ENCODE measurements around the gene MKI67.
"Not testable (repeated sequence)": the region's sequence is repeated elsewhere in the genome, so short reads cannot be mapped to it uniquely, and the experiment has no call there.

MKI67 gene

DNA sequence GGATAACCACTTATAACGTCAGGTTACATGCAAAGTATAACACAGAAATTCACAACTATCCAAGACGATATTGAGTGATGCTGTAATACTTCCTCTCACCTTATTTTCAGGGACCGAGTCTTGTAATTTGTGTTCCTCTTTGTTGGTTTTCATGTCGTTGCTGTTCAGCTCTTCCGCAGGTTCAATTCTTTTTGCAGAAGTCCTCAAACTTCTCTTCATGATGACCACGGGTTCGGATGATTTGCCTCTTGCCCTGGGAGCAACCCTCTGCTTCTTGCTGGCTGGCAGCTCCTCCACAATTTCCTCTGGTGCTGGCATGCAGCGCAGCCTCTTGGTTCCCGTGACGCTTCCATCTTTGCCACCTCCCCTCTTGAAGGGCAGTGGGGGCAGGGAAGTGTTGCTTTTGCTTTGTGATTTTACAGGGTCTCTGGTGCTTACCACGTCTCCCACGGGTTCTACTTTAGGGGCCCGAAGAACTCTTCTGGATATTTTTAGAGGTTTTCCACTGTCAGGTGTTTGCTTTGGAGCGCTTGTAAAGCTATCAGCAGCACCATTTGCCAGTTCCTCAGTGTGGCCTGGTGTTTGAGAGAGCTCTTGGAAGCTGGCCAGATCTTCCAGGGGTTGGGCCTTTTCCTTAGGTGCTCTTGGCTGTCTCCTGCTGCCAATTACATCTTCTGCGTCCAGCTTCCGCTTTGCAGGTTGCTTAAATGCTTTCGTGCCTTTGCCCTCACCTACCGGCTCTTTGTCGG, 23.6 kb downstream of the MKI67 start:
- DNase-seq, result no peak

DNA sequence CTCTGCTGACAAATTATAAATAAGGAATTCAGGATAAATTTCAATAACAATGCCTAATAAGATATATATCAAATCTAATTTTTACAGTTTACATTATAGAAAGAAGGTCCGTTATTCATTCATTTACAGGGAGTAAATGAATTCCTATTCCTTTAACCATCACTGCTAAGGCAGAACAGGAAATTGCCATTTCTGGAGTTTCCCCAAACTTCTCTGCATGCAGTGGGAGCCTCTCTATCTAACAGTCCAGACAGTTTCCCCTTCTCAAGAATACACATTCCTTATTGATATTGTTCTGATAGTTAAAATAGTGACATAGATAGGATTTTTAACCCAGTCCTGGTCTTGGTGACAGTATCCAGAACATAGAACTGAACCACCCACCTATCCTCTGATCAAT, 24.3 kb downstream of the MKI67 start:
- no peak for DNase-seq

DNA sequence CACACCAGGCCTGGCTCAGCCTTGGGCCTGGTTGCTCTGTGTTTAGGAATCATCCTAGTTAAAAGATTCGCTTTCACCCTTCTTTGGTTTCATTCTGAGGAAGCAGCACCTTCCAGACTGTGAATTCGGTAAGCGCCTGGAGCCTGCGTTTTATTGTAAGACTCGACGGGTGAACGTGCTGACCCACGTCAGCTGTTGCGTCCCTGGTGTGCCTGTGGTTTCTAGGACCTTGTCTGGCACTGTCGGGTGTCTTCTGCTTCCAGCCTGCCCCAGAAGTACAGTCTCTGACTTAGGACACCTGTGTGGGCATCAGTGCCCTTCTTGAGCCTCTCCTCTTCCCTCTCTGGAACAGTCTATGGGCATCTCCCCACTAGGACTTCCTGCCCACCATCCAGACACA, 26.3 kb downstream of the MKI67 start:
- no peak for DNase-seq

DNA sequence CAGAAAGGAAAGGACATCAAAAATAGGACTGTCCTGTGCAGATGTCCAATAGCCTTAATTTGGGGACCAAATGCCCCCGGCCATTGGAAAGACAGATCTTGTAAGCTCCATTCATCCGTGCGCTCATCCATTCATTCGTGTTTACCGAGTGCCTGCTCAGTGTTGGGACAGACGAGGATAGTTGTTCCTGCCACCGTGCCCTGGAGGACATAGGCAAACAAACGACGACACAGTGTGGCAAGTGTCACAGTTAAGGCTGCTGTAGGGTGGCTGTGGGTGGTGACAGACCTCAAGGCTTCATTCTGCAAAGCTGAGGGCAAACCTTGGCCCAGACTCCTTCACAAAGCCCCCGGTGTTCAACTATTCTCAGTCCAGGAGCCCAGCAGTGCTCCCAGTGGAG, 27.6 kb downstream of the MKI67 start:
- no peak for DNase-seq

DNA sequence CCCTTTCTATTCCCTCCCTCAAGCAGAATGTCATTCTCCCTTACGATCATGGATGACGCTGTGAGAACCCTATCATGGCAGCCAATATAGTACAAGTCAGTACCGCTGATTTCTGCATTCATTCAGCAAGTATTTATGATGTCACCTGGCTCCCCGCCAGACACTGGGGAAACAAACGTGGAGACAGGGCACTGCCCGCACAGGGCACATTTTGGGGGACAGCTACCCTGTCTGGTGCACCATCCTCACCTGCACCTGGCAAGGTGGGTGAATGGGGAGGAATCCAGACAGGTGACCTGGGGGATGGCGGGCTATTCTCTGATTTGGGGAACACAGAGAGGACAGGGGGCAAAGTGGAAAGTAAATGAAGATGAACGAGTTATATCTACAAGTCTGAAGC, 28.4 kb downstream of the MKI67 start:
- no peak for DNase-seq

DNA sequence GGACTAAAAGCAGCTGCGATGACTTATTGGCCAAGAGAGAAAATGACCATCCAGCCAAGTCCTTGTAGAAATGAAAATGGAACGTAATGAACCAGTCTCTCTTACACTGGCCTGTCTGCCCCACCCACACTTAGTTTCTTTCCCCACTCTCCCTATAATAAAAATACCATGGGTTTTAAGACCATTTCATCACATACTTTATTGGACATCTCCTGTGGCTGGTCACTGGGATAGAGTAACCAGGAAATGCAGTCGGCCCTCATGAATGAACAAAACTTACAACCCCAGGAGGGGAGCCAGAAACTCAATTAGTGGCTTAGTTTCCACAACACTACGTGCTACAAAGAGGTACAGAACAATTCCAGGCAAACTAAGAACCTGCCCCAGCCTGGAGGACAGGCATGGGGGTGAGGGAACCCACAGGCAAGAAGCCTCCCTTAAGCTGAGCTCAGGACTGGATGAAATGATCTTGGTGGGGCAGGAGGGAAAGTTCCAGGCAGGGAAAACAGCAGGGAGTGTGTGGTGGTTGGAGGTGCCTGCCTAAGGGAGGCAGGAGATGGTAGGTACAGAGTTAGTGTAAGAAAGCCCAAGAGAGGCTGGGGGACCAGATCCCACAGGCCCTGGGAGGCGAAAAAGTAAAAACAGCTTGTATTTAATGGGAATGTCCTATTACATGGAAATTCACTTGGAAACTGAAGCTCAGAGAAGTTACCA, 29.6 kb downstream of the MKI67 start:
- DNase-seq, result no peak

DNA sequence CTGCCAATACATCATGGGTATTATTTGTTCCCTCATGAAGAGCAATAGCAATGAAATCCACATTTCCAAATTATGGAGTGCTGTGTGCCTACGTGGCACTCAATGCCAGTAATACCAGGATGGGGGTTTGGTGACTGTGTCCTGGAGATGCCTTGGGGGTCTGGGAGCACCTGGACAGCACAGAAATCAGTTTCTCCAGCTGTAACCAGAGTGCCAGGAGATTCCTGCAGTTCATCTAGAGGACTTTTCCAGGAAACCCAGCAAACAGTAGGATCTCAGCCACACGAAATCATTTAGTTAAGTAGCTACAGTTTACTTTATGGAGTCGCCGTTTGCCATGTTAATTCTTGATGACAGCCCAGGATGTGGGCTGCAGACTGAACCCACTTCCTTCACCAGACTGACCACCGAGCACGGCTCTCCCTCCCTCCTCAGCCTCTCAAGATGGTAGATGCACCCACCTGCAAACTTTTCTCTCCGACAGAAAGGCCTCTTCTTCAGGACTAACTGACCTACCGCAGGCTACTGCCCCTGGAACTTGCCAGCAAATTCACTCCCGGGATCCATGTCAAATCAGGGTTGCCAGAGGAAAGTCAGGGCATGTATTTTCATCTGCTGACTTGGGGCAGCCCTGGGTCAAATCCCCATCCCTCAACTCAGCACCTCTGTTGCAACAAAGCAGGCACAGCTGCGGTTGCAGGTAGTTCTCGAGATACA, 30.3 kb downstream of the MKI67 start:
- DNase-seq, result no peak

DNA sequence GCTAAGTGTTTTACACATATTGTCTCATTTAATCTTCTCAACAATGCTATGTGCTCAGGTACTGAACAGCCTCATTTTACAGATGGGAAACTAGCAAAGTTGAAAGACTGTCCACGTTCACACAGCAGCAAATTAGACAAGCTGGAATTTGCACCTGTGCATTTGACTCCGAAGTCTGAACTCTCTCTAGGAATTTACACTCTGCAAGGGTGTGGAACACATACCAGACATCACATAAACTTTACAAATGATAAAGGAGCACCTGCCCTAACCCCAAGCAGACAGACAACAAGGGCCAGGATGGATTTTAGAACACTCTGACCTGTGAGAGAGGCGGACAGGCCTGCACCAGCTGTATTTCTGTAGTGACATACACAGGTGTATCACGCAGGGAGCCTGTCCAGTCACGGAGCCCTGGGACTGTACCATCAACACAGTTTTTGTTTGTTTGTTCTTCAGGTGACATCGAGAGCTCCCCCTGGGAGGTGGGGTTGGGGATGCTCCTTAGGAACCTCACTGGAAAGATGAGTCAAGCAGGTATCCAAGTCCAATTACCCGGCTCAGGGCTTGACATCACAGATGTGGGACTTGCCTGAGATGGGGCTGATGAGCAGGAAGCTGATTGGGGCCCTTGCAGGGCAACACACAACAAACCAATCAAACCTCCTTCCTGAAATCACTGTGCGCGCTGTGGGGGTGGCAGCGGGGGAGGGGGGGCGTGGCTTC, 31.0 kb downstream of the MKI67 start:
- no peak for DNase-seq

DNA sequence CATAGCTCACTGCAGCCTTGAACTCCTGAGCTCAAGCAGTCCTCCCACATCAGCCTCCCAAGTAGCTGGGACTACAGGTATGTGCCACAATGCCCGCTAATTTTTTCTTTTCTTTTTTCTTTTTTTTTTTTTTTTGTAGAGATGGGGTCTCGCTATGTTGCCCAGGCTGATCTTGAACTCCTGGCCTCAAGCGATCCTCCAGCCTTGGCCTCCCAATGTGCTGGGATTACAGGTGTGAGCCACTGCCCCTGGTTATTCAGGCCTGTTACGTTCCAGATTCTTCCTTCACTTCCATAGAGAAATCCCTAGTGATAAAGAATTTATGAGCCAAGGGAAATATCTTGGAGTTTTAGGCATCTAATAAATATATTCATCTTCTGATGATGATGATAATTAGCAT, 31.6 kb downstream of the MKI67 start:
- DNase-seq, result not testable (repeated sequence)

DNA sequence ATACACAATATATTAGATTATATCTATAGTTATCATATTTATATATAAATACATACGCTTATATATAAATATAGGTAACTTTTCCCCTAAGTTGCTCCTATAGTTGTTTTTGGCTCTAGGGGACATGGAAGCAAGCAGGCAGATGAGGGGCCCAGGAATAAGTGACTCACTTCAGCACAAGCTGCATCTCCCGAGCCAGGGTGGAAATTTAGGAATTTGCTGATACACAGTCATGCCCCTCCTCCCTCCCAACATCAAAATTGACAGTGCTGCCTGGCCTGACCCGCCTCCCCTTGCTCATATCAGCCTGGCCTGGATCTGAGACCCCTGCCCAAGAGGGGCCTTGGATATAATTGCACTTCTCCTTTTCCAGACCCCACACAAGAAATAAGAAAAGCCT, 33.8 kb downstream of the MKI67 start:
- DNase-seq, result no peak

DNA sequence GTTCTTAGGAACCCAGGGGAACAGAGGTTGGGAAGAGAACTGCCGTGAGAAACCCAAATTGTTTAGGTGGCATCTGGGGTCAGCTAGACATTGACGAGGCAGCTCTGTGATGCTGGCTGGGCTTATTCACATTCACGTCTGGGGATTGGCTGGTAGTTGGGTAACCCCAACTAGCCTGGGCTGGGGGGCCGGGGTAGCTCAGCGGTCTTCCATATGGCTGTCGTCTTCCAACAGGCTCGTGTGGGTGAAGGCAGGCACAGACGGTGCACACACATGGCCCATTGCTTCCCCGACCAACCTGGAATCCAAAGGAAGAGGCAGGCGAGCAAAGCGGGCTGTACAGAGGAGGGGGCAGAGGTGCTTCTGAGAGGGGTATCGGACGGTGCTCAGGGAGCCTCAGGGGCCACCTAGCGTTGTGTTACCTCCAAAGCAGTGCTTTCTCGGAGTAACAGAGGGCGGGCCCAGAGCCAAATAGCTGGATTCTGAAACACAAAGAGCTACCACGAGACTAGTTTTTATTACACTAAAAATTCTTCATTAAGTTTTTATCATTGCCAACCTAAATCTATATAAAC, 34.5 kb downstream of the MKI67 start:
- no peak for DNase-seq

DNA sequence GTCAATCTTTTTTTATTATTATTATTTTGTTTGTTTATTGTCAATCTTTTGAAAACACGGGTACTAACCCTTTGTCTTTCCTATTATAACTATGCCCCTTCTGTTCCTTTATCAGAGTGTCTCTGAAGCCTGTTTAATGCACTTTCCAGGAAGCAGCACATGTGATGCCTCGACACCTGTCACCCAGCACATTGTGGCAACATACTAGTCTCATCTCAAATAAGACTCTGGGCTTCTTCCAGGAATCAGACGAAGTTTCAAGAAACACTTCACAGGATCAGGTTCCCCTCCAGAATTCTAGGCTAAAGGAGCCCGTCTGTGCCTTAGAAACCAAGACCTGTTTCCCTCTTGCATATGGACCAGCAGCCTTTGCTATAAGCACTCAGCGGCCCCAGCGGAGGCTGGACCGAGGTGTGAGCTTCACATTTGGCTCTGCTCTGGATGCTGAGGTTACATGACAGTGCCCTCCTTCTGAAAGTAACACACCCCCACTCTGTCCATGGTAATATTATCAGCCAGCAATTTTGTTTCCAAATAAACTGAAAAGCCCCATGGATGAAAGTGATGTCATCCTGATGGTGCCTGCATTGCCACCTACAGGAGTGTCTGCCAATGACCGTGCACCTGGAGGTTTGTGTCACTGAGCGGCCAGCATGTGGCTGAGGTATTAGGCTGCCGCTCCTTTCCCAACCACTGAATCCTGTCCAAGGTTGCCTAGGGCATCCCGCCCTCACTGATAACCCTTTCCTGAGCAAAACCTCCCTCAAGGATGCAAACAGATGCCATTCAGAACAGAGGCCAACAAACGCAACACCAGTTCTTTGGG, 38.1 kb downstream of the MKI67 start:
- DNase-seq, result no peak

DNA sequence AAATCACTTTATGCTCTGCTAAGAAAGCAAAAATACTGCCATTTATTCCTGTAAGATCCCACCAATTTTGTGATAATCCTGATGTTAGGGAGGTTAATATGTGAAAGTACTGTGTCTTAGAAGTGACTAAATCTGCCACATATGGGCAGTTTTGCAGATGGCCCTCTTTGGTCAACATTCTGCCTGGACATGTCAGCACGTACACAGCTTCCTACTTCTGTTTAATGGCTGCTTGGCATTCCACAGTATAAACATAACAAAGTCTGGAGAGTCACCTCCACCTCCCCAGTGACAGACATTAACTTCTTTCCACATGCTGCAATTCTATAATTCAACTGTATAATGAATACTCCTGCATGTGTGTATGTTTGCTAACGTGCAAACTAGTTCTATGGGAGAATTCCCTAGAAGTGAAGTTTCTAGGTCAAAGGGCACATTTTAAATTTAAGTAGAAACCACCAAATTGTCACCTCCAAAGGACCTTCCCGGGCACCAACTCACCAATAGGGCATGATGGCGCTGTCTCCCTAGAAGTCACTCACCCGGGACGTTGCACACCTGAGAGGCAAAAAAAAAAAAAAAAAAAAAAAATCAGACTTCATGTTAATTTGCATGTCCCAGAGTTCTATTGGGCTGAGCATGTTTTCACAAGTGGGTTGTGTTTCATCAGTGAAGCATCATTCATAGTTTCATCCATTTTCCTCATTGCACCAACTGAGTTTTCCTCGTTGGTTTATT, 38.9 kb downstream of the MKI67 start:
- DNase-seq, result no peak

DNA sequence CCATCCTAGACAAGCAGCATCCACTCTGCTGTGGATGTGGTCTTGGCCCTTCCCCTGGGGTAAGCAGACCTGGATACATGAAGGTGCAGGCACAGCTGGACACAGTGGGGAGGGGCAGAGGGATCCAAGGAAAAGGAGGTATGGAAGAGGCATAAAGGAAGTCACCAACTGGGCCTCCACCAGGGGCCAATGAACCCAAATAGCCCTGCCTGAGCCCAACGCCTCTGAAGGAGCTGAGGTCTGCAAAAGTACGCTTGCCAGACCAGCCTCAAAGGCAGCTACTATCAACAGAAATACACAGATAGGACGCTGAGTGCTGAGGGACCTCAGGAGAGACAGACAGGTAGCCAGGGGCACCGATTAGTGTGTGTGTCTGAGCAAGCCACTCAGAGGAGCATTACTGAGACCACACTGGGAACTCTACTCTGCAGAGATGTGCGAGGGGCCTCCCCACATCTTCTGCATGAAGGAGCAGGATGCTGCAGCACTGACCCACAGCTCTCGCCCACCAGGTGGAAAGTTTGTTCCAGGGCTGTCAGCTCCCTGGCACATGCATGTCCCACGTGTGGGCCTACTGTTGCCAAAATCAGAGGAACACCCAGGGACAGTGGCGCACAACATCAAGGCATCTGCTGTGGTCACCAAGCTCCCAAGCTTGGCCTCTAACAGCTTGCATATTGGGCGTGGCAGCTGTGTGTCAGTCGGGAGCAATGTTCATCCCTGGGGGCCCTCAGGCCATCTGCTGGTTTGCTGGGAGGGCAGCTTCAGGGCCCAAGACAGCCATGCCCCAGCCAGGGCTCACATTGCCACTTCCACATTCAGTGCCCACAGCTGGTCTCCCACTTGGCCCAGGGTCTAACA, 40.0 kb downstream of the MKI67 start:
- no peak for DNase-seq

DNA sequence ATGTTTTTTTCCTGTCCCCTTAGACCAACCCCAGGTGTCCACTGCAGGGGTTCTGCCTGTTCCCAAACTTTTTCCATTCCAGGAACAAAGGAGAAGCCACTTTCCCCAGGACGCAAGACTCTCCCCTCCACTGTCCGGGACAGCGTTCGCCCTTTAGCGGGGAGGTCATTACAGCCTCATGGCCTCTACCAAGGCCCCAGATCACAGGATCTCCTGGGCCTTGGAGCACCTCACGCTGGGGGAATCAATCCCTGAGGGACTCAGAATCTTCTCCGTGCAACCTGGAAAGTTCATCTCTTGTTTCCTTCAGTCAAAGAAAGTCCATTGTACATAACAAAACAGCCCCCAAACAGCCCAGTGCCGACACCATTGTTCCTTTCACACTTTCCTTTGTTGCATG, 41.2 kb downstream of the MKI67 start:
- no peak for DNase-seq

DNA sequence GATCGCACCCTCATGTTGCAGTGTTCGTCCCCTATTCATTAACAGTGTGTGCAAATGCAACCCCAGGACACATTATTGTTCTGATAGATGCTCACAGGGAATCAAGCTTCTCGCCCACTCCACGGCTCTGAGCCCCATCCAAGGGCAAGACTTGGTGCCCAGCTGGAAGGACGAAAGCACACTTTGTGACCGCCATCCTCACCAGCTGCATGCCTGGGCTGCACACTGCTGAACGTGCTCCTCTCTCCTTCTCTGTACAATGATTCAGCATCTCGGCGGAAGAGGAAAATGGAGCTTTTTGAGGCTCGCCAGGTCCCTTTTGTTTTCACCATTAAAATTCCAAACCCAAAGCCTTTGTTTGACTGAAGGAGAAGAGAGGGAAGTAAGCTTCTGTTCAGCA, 41.9 kb downstream of the MKI67 start:
- no peak for DNase-seq

DNA sequence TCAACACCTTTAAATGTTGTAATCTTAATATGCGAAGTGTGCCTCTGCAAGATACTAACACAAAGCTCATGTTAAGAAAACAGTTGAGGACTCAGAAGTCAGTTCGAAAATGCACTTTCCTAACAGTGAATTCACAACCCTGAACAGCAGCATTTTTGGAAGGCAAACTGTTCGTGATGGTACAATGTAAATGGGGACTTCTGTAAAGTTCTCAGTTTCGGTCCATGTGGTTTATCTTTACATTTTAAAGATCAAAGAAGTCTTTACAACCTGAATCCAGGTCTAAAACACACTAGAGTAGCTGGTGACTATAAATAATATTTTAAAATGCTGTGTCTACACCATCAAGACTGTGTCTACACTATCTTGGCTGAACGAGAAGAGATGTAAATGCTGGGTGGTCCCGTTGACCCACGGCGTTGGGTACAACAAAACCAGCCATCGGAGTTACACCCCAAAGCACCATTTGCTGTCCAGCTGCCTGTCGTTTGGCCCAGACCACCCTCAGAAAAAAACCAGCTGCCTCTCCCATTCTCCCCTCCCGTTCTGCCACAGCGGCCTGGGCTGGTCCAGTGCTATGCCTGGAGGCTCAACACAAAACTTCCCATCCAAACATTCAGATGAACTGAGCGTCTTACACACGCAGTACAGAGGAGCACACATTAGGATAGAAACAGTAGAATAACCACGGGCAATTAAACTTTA, 42.9 kb downstream of the MKI67 start:
- no peak for DNase-seq

DNA sequence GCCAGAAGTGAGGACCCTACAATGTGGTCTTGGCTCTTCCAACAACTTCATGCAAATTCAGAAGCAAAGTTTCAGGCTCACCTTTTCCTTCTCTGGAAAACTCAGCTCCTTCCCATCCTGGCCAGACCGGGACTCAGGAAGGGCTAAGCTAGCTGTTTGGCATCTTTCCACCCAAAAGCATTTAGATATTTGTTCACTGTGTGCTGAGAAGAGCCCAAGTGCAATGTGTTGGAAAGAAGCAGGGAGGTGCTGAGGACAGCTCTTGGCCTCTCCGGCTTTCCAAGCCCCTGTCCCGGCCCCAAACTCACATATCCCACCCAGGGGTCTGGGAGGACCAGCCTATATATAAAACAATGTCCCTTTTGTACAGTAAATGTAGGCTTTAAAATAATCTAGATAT, 44.5 kb downstream of the MKI67 start:
- DNase-seq, result no peak

DNA sequence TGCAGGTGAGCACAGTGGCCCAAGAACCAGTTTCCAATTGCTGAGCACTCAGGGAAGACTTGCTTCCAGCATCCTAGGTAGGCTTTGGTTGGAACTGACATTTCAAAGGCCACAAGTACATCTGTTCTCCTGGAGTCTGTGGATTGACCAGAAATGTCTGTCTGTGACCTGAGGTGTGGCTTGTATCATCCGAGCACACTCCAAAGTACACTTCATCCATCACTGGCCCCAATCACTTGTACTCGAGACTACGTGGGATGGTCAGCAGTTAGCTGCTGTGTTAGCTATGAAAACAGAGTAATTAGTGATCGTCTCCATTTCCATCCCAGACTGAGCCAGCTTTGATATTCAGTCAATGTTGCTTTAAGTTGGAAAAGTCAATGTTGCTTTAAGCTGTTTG, 45.0 kb downstream of the MKI67 start:
- DNase-seq, result no peak

DNA sequence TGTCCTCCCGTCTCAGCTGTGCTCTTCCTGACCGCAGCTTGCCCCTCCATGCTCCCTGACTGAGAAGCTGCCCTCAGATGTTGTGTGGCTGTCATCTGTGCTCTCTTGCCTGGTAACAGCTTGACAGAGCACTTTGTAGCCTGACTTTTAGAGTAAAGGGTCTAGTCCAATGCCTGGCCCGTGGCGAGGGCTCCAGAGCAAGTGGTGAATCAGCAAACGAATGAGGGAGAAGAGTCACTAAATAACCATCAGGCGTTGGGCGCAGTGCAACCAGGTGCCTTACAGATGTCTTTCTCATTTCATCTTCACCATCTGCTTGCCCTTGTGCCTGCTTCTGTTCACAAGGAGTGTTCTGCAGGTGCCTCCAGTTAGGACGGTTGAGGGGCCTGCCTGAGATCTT, 45.6 kb downstream of the MKI67 start:
- DNase-seq, result no peak

Data from activated gamma-delta T cell (primary cell).